ENCODE data around the gene USP49.

DNA sequence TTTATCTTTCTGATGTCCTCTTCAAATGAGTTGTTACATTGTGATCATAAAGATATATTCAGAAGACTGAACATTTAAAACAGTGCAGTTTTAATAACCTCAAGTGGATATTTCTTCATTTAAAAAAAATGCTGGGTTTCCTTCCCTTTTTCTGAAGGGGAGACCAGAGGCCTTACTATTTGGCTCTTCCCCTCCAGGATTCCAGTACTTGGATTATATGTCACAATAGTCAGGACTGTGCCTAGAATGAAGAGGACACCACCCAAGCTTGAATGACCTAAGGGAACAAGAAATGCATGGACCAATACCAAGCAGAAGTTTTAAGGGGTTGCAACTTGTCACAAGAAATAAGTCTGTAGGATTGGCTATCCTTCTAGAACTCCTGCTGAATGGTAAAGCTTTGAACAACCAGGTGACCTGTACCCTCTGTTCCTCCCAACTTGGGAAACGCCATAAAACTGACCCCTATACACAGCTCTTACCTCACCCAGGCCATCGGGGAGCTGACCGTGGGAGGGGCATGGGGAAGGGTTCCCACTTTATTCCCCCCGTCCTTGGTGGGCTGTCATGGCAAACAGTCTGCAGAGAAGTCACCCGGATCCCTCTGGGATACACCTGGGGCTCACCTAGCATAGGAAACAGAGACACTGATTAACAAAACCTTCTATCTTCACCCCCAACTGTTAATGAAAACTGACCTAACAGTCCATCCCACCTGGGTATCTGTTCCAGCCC, 117.5 kb downstream of the USP49 start:
- TF ChIP-seq CTCF (IDR thresholded peaks at IDR 0.05; ENCODE audit: low read depth, low read length) (no peak), MYC (IDR thresholded peaks at IDR 0.05; ENCODE audit: low read depth, low read length) (no peak), POLR2A (IDR thresholded peaks at IDR 0.05; ENCODE audit: extremely low read depth, insufficient read length) (no peak)
